ENCODE data around the gene HARS1.
A peak's percentile ranks its signal among the peaks of the same experiment; 100 is the strongest.
"Not testable (repeated sequence)": the region's sequence is repeated elsewhere in the genome, so short reads cannot be mapped to it uniquely, and the experiment has no call there.

Gene HARS1

GRCh38 chr5:140664359-140665119 lies 26.6 kb downstream of the HARS1 start, which contains the start of gene WDR55:
WDR55 (plus strand) TSS chr5:140664904; CDS start chr5:140664913, 9 bp downstream.
- no peak for TF ChIP-seq CTCF (conservative IDR thresholded peaks at IDR 0.05; ENCODE audit: low read depth, low read length)
- DNase-seq (ENCODE audit: low read depth): peak; percentile 88
- H3K4me3 ChIP-seq (ENCODE audit: low read depth, low read length): peak within 1 kb of the TSS; percentile 96

GRCh38 chr5:140664030-140664358 lies 27.2 kb downstream of the HARS1 start:
- peak overlapping the region; percentile 96 for H3K4me3 ChIP-seq (ENCODE audit: low read depth, low read length)
- no peak for TF ChIP-seq CTCF (conservative IDR thresholded peaks at IDR 0.05; ENCODE audit: low read depth, low read length)

GRCh38 chr5:140660371-140660770 lies 30.8 kb downstream of the HARS1 start:
- DNase-seq (ENCODE audit: low read depth); H3K4me3 ChIP-seq (ENCODE audit: low read depth, low read length): not testable (repeated sequence)

More at GRCh38 chr5:140664030-140664358, 27.2 kb downstream of the HARS1 start:
- no peak for DNase-seq (ENCODE audit: low read depth)

GRCh38 chr5:140658870-140659269 lies 32.3 kb downstream of the HARS1 start:
- no peak overlapping the region for H3K4me3 ChIP-seq (ENCODE audit: low read depth, low read length)
- DNase-seq (ENCODE audit: low read depth): no peak
- TF ChIP-seq CTCF (conservative IDR thresholded peaks at IDR 0.05; ENCODE audit: low read depth, low read length): no peak

- no peak for TF ChIP-seq CTCF (conservative IDR thresholded peaks at IDR 0.05; ENCODE audit: low read depth, low read length)
- peak overlapping the region; percentile 81 for H3K4me3 ChIP-seq (ENCODE audit: low read depth, low read length)
- DNase-seq (ENCODE audit: low read depth): peak; percentile 21
Measured at GRCh38 chr5:140647042-140647419, 44.1 kb downstream of the HARS1 start.

GRCh38 chr5:140642718-140643117 lies 48.5 kb downstream of the HARS1 start:
- TF ChIP-seq CTCF (conservative IDR thresholded peaks at IDR 0.05; ENCODE audit: low read depth, low read length): no peak
- peak; percentile 44 for DNase-seq (ENCODE audit: low read depth)
- no peak overlapping the region for H3K4me3 ChIP-seq (ENCODE audit: low read depth, low read length)

- DNase-seq (ENCODE audit: low read depth): no peak
- H3K4me3 ChIP-seq (ENCODE audit: low read depth, low read length): no peak overlapping the region
- TF ChIP-seq CTCF (conservative IDR thresholded peaks at IDR 0.05; ENCODE audit: low read depth, low read length): no peak
Measured at GRCh38 chr5:140641716-140642115, 49.5 kb downstream of the HARS1 start.

Data from choroid plexus epithelial cell (primary cell).